Nephron (organoid): ENCODE measurements around the gene CD2AP.

Source experiments
- H3K27ac Mint-ChIP-seq, 3 experiments: 2 replicates each; pipeline ENCODE4 v1.8.0; 2020; ENCODE audit warnings: mixed read lengths in 3 of 3, mild to moderate bottlenecking in 2 of 3, moderate library complexity in 1 of 3
- H3K27me3 Mint-ChIP-seq: 2 replicates; pipeline ENCODE4 v1.8.0; 2021; ENCODE audit warnings: low read depth, mild to moderate bottlenecking, moderate library complexity, mixed read lengths
- H3K36me3 Mint-ChIP-seq: 2 replicates; pipeline ENCODE4 v1.8.0; 2020; ENCODE audit warnings: low read depth, mixed read lengths
- H3K4me1 Mint-ChIP-seq: 2 replicates; pipeline ENCODE4 v1.8.0; 2020; ENCODE audit warnings: mixed read lengths
- H3K4me3 Mint-ChIP-seq, 3 experiments: 2 replicates each; pipeline ENCODE4 v1.8.0; 2020; ENCODE audit warnings: mild to moderate bottlenecking in 3 of 3, mixed read lengths in 3 of 3, moderate library complexity in 2 of 3
- H3K9me3 Mint-ChIP-seq: 2 replicates; pipeline ENCODE4 v1.8.0; 2020; ENCODE audit warnings: mixed read lengths
- CTCF ChIP-seq, 3 experiments: fragments of 200-600 bp; sonication (generic); IDR thresholded peaks; one replicate each; pipeline ENCODE4 v1.5.0; 2021; ENCODE audit warnings: antibody characterized with exemption in 3 of 3; ENCODE audit not compliant: unreplicated experiment in 3 of 3

Gene CD2AP

GRCh38 chr6:47529734-47530133 lies 52.1 kb downstream of the CD2AP start:
- H3K4me3 Mint-ChIP-seq, result no peak overlapping the region
- no peak for TF ChIP-seq CTCF (IDR thresholded peaks at IDR 0.05; ENCODE audit: unreplicated experiment in 3 of 3)
- H3K27ac Mint-ChIP-seq, result no peak overlapping the region
- H3K9me3 Mint-ChIP-seq, result peaks cover 10% of the 10 kb centered on the region
- peaks cover 55% of the 10 kb centered on the region for H3K36me3 Mint-ChIP-seq
- no peaks in the 10 kb centered on the region for H3K27me3 Mint-ChIP-seq
- H3K4me1 Mint-ChIP-seq, result no peaks in the 10 kb centered on the region

GRCh38 chr6:47532981-47533585 lies 55.5 kb downstream of the CD2AP start:
- Mint-ChIP-seq H3K36me3 (peaks cover 43% of the 10 kb centered on the region), H3K9me3 (peaks cover 2% of the 10 kb centered on the region), H3K27ac (no peak overlapping the region), H3K4me1 (peaks cover 6% of the 10 kb centered on the region), H3K4me3 (no peak overlapping the region), H3K27me3 (no peaks in the 10 kb centered on the region)
- no peak for TF ChIP-seq CTCF (IDR thresholded peaks at IDR 0.05; ENCODE audit: unreplicated experiment in 3 of 3)

GRCh38 chr6:47534063-47534462 lies 56.5 kb downstream of the CD2AP start:
- H3K4me1 Mint-ChIP-seq, result peaks cover 6% of the 10 kb centered on the region
- H3K4me3 Mint-ChIP-seq, result no peak overlapping the region

GRCh38 chr6:47535316-47536225 lies 58.0 kb downstream of the CD2AP start:
- Mint-ChIP-seq H3K27me3 (no peaks in the 10 kb centered on the region), H3K4me3 (no peak overlapping the region), H3K27ac (peak overlapping the region; percentile 30 to 75 (median 67)), H3K4me1 (peaks cover 6% of the 10 kb centered on the region), H3K9me3 (no peaks in the 10 kb centered on the region), H3K36me3 (peaks cover 40% of the 10 kb centered on the region)
- no peak for TF ChIP-seq CTCF (IDR thresholded peaks at IDR 0.05; ENCODE audit: unreplicated experiment in 3 of 3)

More at GRCh38 chr6:47534063-47534462, 56.5 kb downstream of the CD2AP start:
- peak overlapping the region in 2 of 3 experiments; percentile 19 to 48 for H3K27ac Mint-ChIP-seq
- H3K27me3 Mint-ChIP-seq, result no peaks in the 10 kb centered on the region
- no peak for TF ChIP-seq CTCF (IDR thresholded peaks at IDR 0.05; ENCODE audit: unreplicated experiment in 3 of 3)
- peaks cover 38% of the 10 kb centered on the region for H3K36me3 Mint-ChIP-seq
- no peaks in the 10 kb centered on the region for H3K9me3 Mint-ChIP-seq

- TF ChIP-seq CTCF (IDR thresholded peaks at IDR 0.05; ENCODE audit: unreplicated experiment in 3 of 3), result no peak
- Mint-ChIP-seq H3K36me3 (peaks cover 42% of the 10 kb centered on the region), H3K4me1 (peaks cover 6% of the 10 kb centered on the region), H3K27me3 (no peaks in the 10 kb centered on the region), H3K4me3 (no peak overlapping the region), H3K27ac (peak overlapping the region in 1 of 3 experiments; percentile 30), H3K9me3 (no peaks in the 10 kb centered on the region)
Measured at GRCh38 chr6:47536816-47537401, 59.3 kb downstream of the CD2AP start.
